ENCODE measurements around the gene HES5.

DNA sequence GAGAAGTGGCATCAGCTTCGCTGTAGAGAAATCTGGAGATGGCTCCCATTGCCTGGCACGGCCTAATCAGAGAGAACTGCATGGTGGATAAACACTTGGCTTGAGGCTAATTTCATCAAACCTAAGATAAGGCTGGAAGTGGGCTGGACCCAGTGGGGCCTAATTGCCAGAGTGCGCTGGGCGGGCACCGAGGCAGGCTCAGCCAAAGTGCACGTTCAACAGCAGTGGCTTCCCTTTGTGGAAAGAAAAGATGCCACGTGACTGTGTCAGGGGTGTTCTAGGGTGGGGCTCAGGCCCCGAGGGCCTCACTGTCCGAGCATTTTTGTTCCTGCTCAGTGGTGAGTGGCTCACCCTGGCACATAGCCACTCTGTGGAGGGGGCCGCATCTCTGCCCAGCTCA is 48.2 kb downstream of the HES5 start:
- TF ChIP-seq, protein P1, sequence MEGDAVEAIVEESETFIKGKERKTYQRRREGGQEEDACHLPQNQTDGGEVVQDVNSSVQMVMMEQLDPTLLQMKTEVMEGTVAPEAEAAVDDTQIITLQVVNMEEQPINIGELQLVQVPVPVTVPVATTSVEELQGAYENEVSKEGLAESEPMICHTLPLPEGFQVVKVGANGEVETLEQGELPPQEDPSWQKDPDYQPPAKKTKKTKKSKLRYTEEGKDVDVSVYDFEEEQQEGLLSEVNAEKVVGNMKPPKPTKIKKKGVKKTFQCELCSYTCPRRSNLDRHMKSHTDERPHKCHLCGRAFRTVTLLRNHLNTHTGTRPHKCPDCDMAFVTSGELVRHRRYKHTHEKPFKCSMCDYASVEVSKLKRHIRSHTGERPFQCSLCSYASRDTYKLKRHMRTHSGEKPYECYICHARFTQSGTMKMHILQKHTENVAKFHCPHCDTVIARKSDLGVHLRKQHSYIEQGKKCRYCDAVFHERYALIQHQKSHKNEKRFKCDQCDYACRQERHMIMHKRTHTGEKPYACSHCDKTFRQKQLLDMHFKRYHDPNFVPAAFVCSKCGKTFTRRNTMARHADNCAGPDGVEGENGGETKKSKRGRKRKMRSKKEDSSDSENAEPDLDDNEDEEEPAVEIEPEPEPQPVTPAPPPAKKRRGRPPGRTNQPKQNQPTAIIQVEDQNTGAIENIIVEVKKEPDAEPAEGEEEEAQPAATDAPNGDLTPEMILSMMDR (IDR thresholded peaks at IDR 0.05; ENCODE audit: poor library complexity, severe bottlenecking): no peak
- TF ChIP-seq EP300 (conservative IDR thresholded peaks at IDR 0.05; ENCODE audit: poor library complexity, severe bottlenecking) (no peak), TAF1 (IDR thresholded peaks at IDR 0.05; ENCODE audit: low read depth) (no peak), EZH2 (IDR thresholded peaks at IDR 0.05; ENCODE audit: borderline replicate concordance, insufficient read depth, low read length, poor library complexity, severe bottlenecking) (no peak), POLR2AphosphoS5 (IDR thresholded peaks at IDR 0.05) (no peak)
- TF ChIP-seq, protein P2, sequence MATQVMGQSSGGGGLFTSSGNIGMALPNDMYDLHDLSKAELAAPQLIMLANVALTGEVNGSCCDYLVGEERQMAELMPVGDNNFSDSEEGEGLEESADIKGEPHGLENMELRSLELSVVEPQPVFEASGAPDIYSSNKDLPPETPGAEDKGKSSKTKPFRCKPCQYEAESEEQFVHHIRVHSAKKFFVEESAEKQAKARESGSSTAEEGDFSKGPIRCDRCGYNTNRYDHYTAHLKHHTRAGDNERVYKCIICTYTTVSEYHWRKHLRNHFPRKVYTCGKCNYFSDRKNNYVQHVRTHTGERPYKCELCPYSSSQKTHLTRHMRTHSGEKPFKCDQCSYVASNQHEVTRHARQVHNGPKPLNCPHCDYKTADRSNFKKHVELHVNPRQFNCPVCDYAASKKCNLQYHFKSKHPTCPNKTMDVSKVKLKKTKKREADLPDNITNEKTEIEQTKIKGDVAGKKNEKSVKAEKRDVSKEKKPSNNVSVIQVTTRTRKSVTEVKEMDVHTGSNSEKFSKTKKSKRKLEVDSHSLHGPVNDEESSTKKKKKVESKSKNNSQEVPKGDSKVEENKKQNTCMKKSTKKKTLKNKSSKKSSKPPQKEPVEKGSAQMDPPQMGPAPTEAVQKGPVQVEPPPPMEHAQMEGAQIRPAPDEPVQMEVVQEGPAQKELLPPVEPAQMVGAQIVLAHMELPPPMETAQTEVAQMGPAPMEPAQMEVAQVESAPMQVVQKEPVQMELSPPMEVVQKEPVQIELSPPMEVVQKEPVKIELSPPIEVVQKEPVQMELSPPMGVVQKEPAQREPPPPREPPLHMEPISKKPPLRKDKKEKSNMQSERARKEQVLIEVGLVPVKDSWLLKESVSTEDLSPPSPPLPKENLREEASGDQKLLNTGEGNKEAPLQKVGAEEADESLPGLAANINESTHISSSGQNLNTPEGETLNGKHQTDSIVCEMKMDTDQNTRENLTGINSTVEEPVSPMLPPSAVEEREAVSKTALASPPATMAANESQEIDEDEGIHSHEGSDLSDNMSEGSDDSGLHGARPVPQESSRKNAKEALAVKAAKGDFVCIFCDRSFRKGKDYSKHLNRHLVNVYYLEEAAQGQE (IDR thresholded peaks at IDR 0.05; ENCODE audit: borderline replicate concordance): no peak
